GM12878 (cell line): ENCODE results near the gene OLFM1. TPM values are rescaled to one million over a fixed set of nuclear protein-coding genes. Genes with fewer than 3 reads are reported as not detected.

Experiments used
- ATAC-seq: fragments of 200-7000 bp; cut with Tn5 transposase; 3 replicates; pipeline ENCODE4 v1.9.1; 2020; ENCODE audit warnings: mild to moderate bottlenecking, moderate library complexity
- BruUV-seq: library from RNA; stranded (reverse); fragments of 400-500 nt; replicated peaks from 2 replicates; lab custom pipeline; 2021; lab: Mats Ljungman, UMichigan
- CTCF ChIA-PET: fragments of 300-600 bp; sonication (Branson Sonifier 250); formaldehyde crosslinking; extraction: SDS; loops from one replicate; lab custom pipeline; 2021; ENCODE audit warnings: inconsistent platforms; lab: Yijun Ruan, JAX
- POLR2A ChIA-PET: fragments of 350-600 bp; formaldehyde crosslinking; extraction: SDS; loops from one replicate; lab custom pipeline; 2021; ENCODE audit warnings: inconsistent platforms; lab: Charles Lee
- RAD21 ChIA-PET: fragments of 300-600 bp; sonication (Branson Sonifier 250); formaldehyde crosslinking; loops from one replicate; lab custom pipeline; 2023; ENCODE audit warnings: antibody characterized with exemption; ENCODE audit not compliant: unreplicated experiment; lab: Charles Lee
- SMC1A ChIA-PET: fragments of 300-600 bp; sonication (Branson Sonifier 250); formaldehyde crosslinking; loops from one replicate; lab custom pipeline; 2023; ENCODE audit not compliant: unreplicated experiment, uncharacterized antibody; lab: Charles Lee
- DNase-seq: peaks from one replicate; pipeline ENCODE4 v3.0.0-alpha.2; 2011; ENCODE audit warnings: low read depth, low spot score
- FAIRE-seq: peaks from 3 replicates; lab custom pipeline; 2011; peaks lifted over from hg19 to GRCh38; lab: Jason Lieb, UNC
- H2AFZ ChIP-seq: 2 replicates; pipeline ENCODE4 v1.6.0; 2011; ENCODE audit warnings: low read depth, low read length, control low read depth; ENCODE audit not compliant: control insufficient read depth
- H3K27ac ChIP-seq: 2 replicates; pipeline ENCODE4 v1.5.1; 2011; ENCODE audit warnings: control low read depth; ENCODE audit not compliant: control insufficient read depth, insufficient read depth
- H3K27me3 ChIP-seq, 2 experiments: replicated peaks in 1 of 2; 2 replicates each; pipeline versions ENCODE4 v1.6.0 to v1.6.1; 2011; ENCODE audit warnings: low read length in 1 of 2; ENCODE audit not compliant: control insufficient read depth in 2 of 2, insufficient read depth in 2 of 2
- H3K36me3 ChIP-seq, 2 experiments: 2 replicates each; pipeline ENCODE4 v1.5.1; 2011; ENCODE audit warnings: low read length in 1 of 2; ENCODE audit not compliant: control insufficient read depth in 2 of 2, insufficient read depth in 2 of 2
- H3K4me1 ChIP-seq: 2 replicates; pipeline ENCODE4 v1.6.1; 2011; ENCODE audit warnings: mild to moderate bottlenecking, low read length, moderate library complexity, mixed read lengths; ENCODE audit not compliant: control insufficient read depth, insufficient read depth
- H3K4me2 ChIP-seq: 2 replicates; pipeline ENCODE4 v1.6.0; 2011; ENCODE audit warnings: control low read depth; ENCODE audit not compliant: control insufficient read depth, insufficient read depth
- H3K4me3 ChIP-seq: fragments of 200-600 bp; sonication (generic); 2 replicates; pipeline ENCODE4 v1.5.1; 2016
- H3K79me2 ChIP-seq: 2 replicates; pipeline ENCODE4 v1.6.0; 2011; ENCODE audit warnings: low read length; ENCODE audit not compliant: control insufficient read depth, insufficient read depth
- H3K9ac ChIP-seq: 2 replicates; pipeline ENCODE4 v1.8.0; 2011; ENCODE audit warnings: low read length, control low read depth, mixed read lengths; ENCODE audit not compliant: control insufficient read depth, insufficient read depth
- H3K9me3 ChIP-seq: replicated peaks from 3 replicates; pipeline ENCODE4 v1.5.1; 2011; ENCODE audit warnings: mild to moderate bottlenecking, low read length; ENCODE audit not compliant: control insufficient read depth, insufficient read depth
- H4K20me1 ChIP-seq: 2 replicates; pipeline ENCODE4 v1.6.0; 2011; ENCODE audit not compliant: control insufficient read depth, insufficient read depth
- ASH2L ChIP-seq: fragments of 300-600, 200-600 bp; sonication (generic); IDR thresholded peaks from 2 replicates; pipeline ENCODE4 v1.6.1; 2017; ENCODE audit warnings: low read depth, mild to moderate bottlenecking, borderline replicate concordance
- CHD1 ChIP-seq: IDR thresholded peaks from 2 replicates; pipeline ENCODE4 v1.6.1; 2012; ENCODE audit warnings: low read depth, low read length, improper control_type of control experiment
- CUX1 ChIP-seq: IDR thresholded peaks from 2 replicates; pipeline ENCODE4 v1.6.1; 2012; ENCODE audit warnings: improper control_type of control experiment, low read depth, low read length; ENCODE audit not compliant: insufficient replicate concordance
- E2F4 ChIP-seq: IDR thresholded peaks from 2 replicates; pipeline ENCODE4 v1.6.1; 2012; ENCODE audit warnings: low read depth, low read length, improper control_type of control experiment
- EZH2 ChIP-seq: IDR thresholded peaks from 2 replicates; pipeline ENCODE4 v1.6.1; 2012; ENCODE audit warnings: low read depth, mild to moderate bottlenecking, control low read depth, inconsistent platforms, low read length, borderline replicate concordance; ENCODE audit not compliant: control insufficient read depth
- JUNB ChIP-seq: IDR thresholded peaks from 2 replicates; pipeline ENCODE4 v1.6.1; 2016; ENCODE audit warnings: antibody characterized with exemption, mild to moderate bottlenecking
- JUND ChIP-seq: IDR thresholded peaks from 2 replicates; pipeline ENCODE4 v1.6.1; 2012; ENCODE audit warnings: low read depth, mild to moderate bottlenecking, low read length, improper control_type of control experiment, moderate library complexity
- MTA3 ChIP-seq: IDR thresholded peaks from 2 replicates; pipeline ENCODE4 v1.6.1; 2012; ENCODE audit warnings: low read length, inconsistent platforms, borderline replicate concordance
- MYB ChIP-seq: fragments of 150-350 bp; IDR thresholded peaks from 2 replicates; pipeline ENCODE4 v1.6.1; 2014; ENCODE audit warnings: mild to moderate bottlenecking, low read depth, low read length, borderline replicate concordance
- PRDM15 ChIP-seq: fragments of 450-650 bp; formaldehyde crosslinking; IDR thresholded peaks from 2 replicates; pipeline ENCODE4 v1.4.0; 2020; ENCODE audit warnings: mild to moderate bottlenecking, moderate library complexity
- WGBS: methylation state at CpG from one replicate; pipeline ENCODE4 v1.1.6; 2016; ENCODE audit warnings: low lambda C conversion rate; ENCODE audit not compliant: insufficient replicate concordance, insufficient coverage; ENCODE audit errors: missing lambda C conversion rate; 5-methylcytosine and 5-hydroxymethylcytosine counted together
- in situ Hi-C: fragments of 300-500 bp; cut with MboI; formaldehyde crosslinking; loops from 9 replicates; pipeline ENCODE4 v1.14.3; 2018; ENCODE audit warnings: mixed read lengths
- intact Hi-C: fragments of 100-400 bp; cut with micrococcal nuclease; formaldehyde crosslinking; loops from one replicate; pipeline ENCODE4 v1.14.2; 2022; ENCODE audit not compliant: unreplicated experiment
- polyA plus RNA-seq, 11 experiments: library from polyadenylated mRNA; depleted of rRNA in 4 of 11; unstranded in 6 of 11; stranded (reverse) in 5 of 11; fragments of >200 nt; fragmentation: Nextera tagmentation in 4 of 11; fragmentation: Illumina TruSeq in 1 of 11; extraction: Ambion mirVana in 4 of 11; extraction: Trizol in 1 of 11; gene quantifications; 1 replicate in 1 of 11; 2 replicates in 10 of 11; pipeline versions ENCODE4 v1.2.1 to v1.2.3, GENCODE V29; 2011 to 2016; ENCODE audit warnings: inconsistent platforms in 2 of 11, missing spikeins in 2 of 11, low read depth in 1 of 11
- total RNA-seq, 4 experiments: library from RNA; depleted of rRNA in 3 of 4; stranded (reverse); fragments of >200 nt in 3 of 4; fragmentation: Illumina TruSeq in 1 of 4; extraction: Trizol in 1 of 4; gene quantifications; 2 replicates each; pipeline versions ENCODE4 v1.2.1 to v1.2.3, GENCODE V29; 2013 to 2021

Gene OLFM1
- total and polyA plus RNA-seq, 10 of the 15 experiments (the other 5 are each of a cell fraction or from before 2014, with no cell fraction given), result not detected

GRCh38 chr9:135039266-135039870 is 48.1 kb upstream of the OLFM1 start:
- H4K20me1 ChIP-seq, result no peaks in the 10 kb centered on the region
- no peaks in the 10 kb centered on the region for H3K9me3 ChIP-seq
- intact Hi-C loops, result no loop called here
- no peaks in the 10 kb centered on the region for H3K36me3 ChIP-seq
- ChIA-PET SMC1A (no interaction called here), RAD21 (no interaction called here), CTCF (no interaction called here), POLR2A (no interaction called here)
- no peak overlapping the region for H3K4me2 ChIP-seq
- no peaks in the 10 kb centered on the region for H3K79me2 ChIP-seq
- in situ Hi-C loops, result no loop called here
- TF ChIP-seq EZH2 (no peak), CHD1 (no peak), PRDM15 (CRISPR knock-in tag) (no peak), MYB (no peak), E2F4 (no peak), CUX1 (no peak), ASH2L (no peak), JUNB (no peak), MTA3 (no peak), JUND (no peak)
- no peak for FAIRE-seq
- ATAC-seq, result no peak
- no peak for DNase-seq
- H3K9ac ChIP-seq, result no peak overlapping the region
- WGBS, result 19% methylated on average over 14 of the region's 14 CpGs
- H3K4me3 ChIP-seq, result no peak overlapping the region
- no TSS peak for BruUV-seq
- H3K4me1 ChIP-seq, result no peaks in the 10 kb centered on the region
- no peak overlapping the region for H2AFZ ChIP-seq
- no peaks in the 10 kb centered on the region; a peak in 2 of 4 replicates for H3K27me3 ChIP-seq
- H3K27ac ChIP-seq, result no peak overlapping the region
